BE2C (cell line): ENCODE data around the gene CXCL5.

Experiments
- DNase-seq: peaks from one replicate; pipeline ENCODE4 v3.0.0-alpha.2; 2020
- H3K27me3 ChIP-seq: fragments of 250-450 bp; sonication (Bioruptor Pico); 2 replicates; pipeline ENCODE4 v1.5.1; 2020; ENCODE audit warnings: mild to moderate bottlenecking
- H3K36me3 ChIP-seq: fragments of 250-450 bp; sonication (Bioruptor Pico); 2 replicates; pipeline ENCODE4 v1.5.1; 2020; ENCODE audit warnings: mild to moderate bottlenecking
- H3K4me1 ChIP-seq: fragments of 250-450 bp; sonication (Bioruptor Pico); 2 replicates; pipeline ENCODE4 v1.5.1; 2020
- H3K4me3 ChIP-seq: 2 replicates; pipeline ENCODE4 v1.5.1; 2011; ENCODE audit warnings: low read depth, low read length
- H3K9me3 ChIP-seq: fragments of 250-450 bp; sonication (Bioruptor Pico); 2 replicates; pipeline ENCODE4 v1.5.1; 2020
- TF ChIP-seq, protein P1 (sequence below): IDR thresholded peaks from 2 replicates; pipeline ENCODE4 v1.5.1; 2012; ENCODE audit warnings: mild to moderate bottlenecking, low read depth, low read length

The CXCL5 gene

GRCh38 chr4:73948291-73948690, 50.2 kb downstream of the CXCL5 start:
- no peak for DNase-seq

GRCh38 chr4:73947239-73947985, 51.1 kb downstream of the CXCL5 start:
- Histone ChIP-seq H3K4me3 (no peak overlapping the region), H3K36me3 (no peaks in the 10 kb centered on the region), H3K9me3 (no peaks in the 10 kb centered on the region), H3K4me1 (no peaks in the 10 kb centered on the region), H3K27me3 (peaks cover 19% of the 10 kb centered on the region)
- DNase-seq, result no peak
- TF ChIP-seq, protein P1, sequence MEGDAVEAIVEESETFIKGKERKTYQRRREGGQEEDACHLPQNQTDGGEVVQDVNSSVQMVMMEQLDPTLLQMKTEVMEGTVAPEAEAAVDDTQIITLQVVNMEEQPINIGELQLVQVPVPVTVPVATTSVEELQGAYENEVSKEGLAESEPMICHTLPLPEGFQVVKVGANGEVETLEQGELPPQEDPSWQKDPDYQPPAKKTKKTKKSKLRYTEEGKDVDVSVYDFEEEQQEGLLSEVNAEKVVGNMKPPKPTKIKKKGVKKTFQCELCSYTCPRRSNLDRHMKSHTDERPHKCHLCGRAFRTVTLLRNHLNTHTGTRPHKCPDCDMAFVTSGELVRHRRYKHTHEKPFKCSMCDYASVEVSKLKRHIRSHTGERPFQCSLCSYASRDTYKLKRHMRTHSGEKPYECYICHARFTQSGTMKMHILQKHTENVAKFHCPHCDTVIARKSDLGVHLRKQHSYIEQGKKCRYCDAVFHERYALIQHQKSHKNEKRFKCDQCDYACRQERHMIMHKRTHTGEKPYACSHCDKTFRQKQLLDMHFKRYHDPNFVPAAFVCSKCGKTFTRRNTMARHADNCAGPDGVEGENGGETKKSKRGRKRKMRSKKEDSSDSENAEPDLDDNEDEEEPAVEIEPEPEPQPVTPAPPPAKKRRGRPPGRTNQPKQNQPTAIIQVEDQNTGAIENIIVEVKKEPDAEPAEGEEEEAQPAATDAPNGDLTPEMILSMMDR, result no peak

More at GRCh38 chr4:73948291-73948690, 50.2 kb downstream of the CXCL5 start:
- H3K36me3 ChIP-seq, result no peaks in the 10 kb centered on the region
- no peaks in the 10 kb centered on the region for H3K9me3 ChIP-seq
- no peak overlapping the region for H3K4me3 ChIP-seq
- H3K27me3 ChIP-seq, result peaks cover 19% of the 10 kb centered on the region
- TF ChIP-seq, protein P1, result no peak
- no peaks in the 10 kb centered on the region for H3K4me1 ChIP-seq

- peaks cover 19% of the 10 kb centered on the region for H3K27me3 ChIP-seq
- no peaks in the 10 kb centered on the region for H3K36me3 ChIP-seq
- TF ChIP-seq, protein P1, result no peak
- no peaks in the 10 kb centered on the region for H3K9me3 ChIP-seq
- H3K4me3 ChIP-seq, result no peak overlapping the region
- H3K4me1 ChIP-seq, result no peaks in the 10 kb centered on the region
- no peak for DNase-seq
Observed at GRCh38 chr4:73945674-73946449, 52.6 kb downstream of the CXCL5 start.
